Erythroblast (primary cell): ENCODE results near the gene IL1B.

ENCODE experiments used
- DNase-seq, 2 experiments: peaks; one replicate each; lab custom pipeline; 2025; lab: John Stamatoyannopoulos, UW
- GATA1 ChIP-seq: IDR thresholded peaks from 2 replicates; pipeline ENCODE4 v1.6.1; 2011; ENCODE audit warnings: low read depth, mild to moderate bottlenecking, control low read depth, low read length, moderate library complexity
- POLR2A ChIP-seq: IDR thresholded peaks from 2 replicates; pipeline ENCODE4 v1.6.1; 2011; ENCODE audit warnings: mild to moderate bottlenecking, low read length

IL1B gene

DNA sequence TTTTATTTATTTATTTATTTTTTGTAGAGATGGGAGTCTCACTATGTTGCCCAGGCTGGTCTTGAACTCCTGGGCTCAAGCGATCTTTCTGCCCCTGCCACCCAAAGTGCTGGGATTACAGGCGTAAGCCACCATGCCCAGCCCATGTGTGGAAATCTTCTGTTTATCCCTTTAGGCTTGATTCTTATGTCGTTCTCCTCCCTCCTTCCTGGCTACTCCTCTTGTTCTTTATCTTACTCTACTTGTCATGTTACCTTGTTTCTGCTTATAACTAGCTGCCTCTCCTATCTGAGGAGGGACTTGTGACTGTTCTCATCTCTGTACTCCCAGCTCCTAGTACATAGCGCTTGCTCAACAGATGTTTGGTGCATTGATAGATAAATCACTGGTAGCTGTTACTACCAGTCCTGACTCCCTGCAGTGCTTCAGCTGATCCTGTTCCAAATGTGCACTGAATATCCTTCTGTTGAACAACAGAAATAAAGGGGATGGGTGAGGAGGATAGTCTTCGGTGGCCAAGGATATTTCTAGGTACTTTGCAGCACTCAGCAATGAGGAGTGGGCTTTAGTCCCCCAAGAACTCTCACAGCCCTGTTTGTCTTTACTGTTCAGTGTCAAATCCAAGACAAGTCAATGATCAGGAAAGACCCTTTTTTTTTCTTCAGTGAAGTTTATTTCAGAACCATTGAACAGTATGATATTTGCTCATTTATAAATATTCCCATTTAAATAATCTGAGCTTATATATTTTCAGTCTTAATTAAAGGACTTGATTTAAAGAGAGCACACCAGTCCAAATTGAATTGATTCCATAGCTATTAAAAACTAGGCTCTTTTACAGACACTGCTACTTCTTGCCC lies 7.2 kb downstream of the IL1B start:
- DNase-seq: peak; percentile 7 to 26
- TF ChIP-seq GATA1 (no peak), POLR2A (no peak)

DNA sequence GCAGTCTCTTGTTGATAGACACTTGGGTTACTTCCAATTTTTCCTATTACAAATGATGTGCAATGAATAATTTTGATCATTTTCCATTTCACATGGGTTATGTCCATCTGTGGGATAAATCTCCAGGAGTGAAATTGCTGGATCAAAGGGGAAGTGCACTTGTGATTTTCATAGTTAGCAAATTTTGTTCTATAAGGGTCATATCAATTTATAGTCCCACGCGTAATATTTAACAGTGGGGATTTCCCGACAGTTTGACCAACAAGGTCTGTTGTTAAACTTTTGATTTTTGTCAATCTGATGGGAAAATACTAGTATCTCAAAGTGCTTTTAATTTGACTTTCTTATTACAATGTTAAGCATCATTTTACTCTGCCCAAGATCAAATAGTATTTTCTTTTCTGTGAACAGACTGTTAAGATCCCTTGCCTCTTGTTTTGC lies 8.3 kb downstream of the IL1B start:
- TF ChIP-seq POLR2A (no peak), GATA1 (no peak)
- no peak for DNase-seq

DNA sequence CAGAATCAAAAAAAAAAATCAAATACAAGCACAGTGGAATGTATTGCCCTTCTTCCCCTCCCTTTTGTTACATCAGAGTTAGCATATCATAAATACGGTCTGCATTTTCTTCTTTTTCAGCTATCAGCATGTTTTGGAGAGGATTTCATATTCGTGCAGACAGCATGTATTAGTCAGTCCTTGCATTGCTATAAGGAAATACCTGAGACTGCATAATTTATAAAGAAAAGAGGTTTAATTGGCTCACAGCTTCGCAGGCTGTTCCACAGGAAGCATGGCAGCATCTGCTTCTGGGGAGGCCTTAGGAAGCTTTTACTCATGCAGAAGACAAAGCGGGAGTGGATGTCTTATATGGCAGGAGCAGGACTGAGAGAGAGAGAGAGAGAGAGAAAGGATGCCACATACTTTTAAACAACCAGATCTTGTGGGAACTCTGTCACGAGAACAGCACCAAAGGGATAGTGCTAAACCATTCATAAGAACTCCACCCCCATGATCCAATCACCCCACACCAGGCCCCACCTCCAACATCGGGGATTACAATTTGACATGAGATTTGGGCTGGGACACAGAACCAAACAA lies 8.9 kb downstream of the IL1B start:
- TF ChIP-seq GATA1 (no peak), POLR2A (no peak)
- no peak for DNase-seq

DNA sequence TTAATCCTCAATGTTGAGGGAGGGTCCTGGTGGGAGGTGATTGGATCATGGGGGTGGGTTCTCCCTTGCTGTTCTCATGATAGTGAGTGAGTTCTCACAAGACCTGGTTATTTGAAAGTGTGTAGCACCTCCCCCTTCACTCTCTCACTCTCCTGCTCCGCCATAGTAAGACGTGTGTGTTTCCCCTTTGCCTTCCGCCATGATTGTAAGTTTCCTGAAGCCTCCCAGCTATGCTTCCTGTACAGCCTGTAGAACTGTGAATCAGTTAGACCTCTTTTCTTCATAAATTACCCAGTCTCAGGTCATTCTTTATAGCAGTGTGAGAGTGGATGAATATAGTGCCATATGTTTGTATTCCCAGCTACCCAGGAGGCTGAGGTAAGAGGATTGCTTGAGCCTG lies 9.6 kb downstream of the IL1B start:
- no peak for TF ChIP-seq POLR2A
- no peak for TF ChIP-seq GATA1
- no peak for DNase-seq

DNA sequence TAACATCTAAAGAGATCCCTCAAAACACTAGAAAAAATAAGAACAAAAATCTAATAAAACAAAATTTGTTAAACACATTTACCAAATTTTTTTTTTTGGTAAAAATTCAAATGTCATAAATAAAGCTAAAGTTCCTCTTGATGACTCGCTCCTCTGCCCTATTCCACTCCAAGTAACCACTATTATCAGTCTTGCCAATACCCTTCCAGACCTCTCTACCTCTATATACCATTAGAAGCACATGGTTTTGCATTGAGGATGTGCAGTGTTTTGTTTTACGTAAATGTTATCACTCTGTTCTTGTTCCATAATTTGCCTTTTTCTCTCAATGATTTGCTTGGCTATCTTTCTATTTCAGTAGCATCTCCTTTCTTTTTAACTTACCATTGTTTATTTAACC lies 10.9 kb downstream of the IL1B start:
- TF ChIP-seq GATA1 (no peak), POLR2A (no peak)
- DNase-seq: no peak

DNA sequence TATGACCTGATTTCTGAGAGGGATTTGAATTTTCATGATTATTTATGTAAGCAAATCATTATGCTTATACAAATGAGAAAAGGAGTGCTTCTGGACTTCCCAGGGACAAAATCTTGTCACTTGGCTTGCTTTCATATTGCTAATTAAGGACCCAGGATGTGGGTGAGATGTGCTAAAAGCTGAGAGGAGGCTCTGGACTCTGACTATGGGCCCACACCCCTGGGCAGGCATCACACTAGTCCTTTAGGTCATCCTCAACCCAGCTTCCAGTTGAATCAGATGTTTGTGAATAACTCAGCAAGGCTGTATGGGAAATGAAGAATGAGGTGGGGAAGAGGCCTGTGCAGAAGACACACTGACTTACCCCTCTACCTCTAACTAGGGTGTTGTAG lies 11.9 kb downstream of the IL1B start:
- DNase-seq: no peak
- no peak for TF ChIP-seq GATA1
- TF ChIP-seq POLR2A: no peak

DNA sequence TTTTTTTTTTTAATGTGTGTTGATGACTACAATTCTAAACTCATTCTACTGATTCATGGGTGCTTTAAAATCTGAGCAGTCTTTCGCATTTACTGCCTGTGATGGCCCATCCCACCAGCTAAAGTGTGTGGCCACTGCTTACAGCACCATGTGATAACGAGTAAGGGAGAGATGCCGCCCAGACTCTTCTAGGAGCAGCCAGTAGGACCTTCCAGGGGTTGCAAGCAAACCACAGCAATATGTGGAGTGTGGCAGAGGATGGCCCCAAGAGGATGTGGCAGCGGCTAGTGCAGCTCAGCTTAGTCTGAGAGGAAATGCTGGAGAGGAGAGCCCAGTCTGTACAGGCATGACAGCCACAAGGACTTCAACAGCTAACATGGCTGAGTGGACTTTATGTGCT lies 14.9 kb downstream of the IL1B start:
- no peak for DNase-seq
- no peak for TF ChIP-seq GATA1
- no peak for TF ChIP-seq POLR2A

DNA sequence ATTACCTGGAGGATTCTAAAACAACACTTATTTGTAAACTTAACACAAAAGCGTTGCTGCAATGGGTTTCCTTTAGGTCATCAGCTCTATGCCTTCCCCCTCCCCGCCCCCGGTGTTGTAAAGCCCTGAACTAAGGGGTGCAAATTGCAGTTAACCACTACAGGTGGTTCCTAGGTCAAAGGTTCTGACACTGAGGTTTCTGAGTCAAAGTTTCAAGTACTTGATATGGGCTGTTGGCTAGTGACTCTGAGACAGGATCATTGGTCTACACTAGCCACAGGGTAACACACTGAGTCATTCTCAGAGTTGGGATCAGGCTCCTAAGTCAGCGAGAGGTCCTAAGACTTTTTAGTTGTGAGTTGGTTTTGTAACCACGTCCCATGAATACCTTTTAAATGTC lies 15.4 kb downstream of the IL1B start:
- no peak for TF ChIP-seq POLR2A
- no peak for TF ChIP-seq GATA1
- DNase-seq: no peak

DNA sequence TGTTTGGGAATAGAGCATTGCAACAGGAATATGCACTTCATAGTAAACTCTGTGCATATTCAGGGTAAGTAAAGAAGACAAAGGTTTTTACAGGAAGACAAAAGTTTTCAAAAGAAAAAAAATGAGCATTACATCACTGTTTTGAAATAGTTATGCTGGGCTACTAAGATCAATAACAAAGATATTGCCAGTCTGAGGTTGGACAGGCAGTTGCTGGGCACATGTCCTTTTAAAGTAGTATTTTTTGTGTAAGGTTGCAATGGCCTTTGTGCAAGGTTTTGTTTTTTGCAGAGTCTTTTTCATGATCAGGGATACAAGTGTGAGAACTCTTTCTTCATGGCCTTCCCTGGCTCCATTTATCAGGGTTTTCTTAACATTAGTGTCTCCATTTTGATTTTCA lies 16.2 kb downstream of the IL1B start:
- TF ChIP-seq GATA1 (no peak), POLR2A (no peak)
- no peak for DNase-seq

DNA sequence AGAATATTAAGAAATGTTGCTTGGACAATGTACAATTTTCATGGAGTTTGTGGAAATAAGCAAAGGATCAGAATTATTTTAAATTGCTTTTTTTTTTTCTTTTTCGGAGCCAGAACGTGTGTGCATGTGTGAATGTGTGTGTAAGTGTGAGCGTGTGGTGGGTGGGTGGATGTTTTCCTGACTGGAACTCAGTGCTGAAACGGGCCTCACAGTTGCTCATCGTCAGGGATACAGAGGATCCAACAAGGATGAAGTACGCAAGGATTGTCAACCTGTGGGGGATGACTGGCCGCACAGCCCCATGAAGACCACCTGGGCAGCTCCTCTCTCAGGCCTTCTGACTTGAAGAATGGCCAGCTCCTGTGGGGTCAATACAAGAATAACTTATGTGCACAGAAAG lies 17.5 kb downstream of the IL1B start:
- no peak for TF ChIP-seq POLR2A
- no peak for TF ChIP-seq GATA1
- DNase-seq: no peak

DNA sequence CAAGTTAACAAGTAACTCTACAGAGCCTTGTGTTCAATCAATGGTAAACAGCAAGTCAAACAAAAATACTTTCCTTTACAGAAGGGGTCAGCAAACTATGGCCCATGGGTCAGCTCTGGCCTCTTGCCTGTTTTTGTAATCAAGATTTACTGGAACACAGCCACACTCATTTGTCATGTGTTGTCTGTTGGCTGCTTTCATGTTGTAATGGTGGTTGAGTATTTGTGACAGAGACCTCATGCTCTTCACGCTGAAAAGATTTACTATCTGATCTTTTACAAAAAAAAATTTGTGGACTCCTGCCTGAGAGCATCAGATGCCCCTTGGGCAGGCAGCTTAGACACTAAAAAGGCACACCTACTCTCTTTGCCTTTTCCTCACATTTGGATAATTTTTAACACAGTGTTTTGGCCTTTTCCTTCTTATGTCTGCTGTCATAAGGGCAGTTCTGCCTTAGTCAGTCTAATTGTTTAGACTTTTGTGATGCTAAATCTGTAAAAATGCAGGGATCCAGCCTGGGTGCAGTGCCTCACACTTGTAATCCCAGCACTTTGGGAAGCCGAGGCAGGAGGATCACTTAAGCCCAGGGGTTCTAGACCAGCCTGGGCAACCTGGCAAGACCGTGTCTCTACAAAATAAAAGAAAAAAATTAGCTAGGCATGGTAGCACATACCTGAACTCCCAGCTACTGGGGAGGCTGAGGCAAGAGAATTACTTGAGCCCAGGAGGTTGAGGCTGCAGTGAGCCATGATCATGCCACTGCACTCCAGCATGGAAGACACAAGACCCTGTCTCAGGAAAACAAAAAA lies 18.3 kb downstream of the IL1B start:
- DNase-seq: no peak
- TF ChIP-seq GATA1 (no peak), POLR2A (no peak)

DNA sequence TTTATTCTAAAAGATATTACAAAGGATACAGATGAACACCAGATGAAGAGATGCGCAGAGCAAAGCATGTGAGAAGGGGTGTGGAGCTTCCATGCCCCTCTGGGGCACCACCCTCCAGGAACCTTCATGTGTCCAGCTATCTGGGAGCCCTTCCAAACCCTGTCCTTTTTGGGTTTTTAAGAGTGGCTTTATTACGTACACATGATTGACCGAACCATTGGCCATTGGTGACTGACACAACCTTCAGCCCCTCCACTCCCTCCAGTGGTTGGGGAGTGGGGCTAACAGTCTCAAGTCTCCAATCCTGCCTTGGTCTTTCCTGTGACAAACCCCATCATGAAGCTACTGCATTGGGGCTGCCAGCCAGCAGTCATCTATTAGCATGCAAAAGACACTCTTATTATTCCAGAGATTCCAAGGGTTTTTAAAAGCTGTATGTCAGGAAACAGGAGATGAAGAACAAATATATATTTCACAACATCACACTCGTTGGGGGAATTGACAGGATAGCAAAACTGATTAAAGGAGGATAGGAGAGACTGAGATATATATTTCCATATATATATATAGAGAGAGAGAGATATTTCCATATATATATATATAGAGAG lies 19.4 kb downstream of the IL1B start:
- TF ChIP-seq GATA1 (no peak), POLR2A (no peak)
- no peak for DNase-seq

DNA sequence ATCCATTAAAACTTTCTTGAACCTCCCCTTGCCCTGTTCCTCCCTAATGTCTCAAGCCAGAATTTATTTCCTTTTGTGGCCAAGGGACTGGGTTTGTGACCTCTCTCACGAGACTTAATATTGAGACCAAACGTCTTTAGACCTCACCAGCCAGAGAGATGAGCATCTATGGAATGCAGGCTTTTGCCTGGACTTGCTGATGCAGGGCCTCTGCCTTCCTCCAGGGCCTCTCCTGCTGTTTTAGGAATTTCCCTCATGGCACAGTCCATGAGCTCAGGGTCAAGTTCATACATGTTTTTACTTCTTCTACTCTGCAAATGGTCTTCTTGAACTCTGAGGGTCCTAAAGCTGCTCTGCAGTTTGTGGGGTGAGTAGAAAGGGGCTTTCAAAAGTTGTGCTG lies 22.3 kb downstream of the IL1B start:
- TF ChIP-seq GATA1 (no peak), POLR2A (no peak)
- DNase-seq: no peak
